Vagina (tissue), 2 donors: ENCODE results near the gene RPF1.

Source experiments
- POLR2A ChIP-seq, 2 donors: fragments of 450-650 bp; IDR thresholded peaks; one replicate each; pipeline ENCODE4 v1.6.1; 2017; ENCODE audit warnings: antibody characterized with exemption in 2 of 2, mild to moderate bottlenecking in 2 of 2, moderate library complexity in 2 of 2
- POLR2AphosphoS5 ChIP-seq, 2 donors: sonication (generic); formaldehyde crosslinking; IDR thresholded peaks; one replicate each; pipeline ENCODE4 v1.9.0; 2017; ENCODE audit warnings: antibody characterized with exemption in 2 of 2, mild to moderate bottlenecking in 2 of 2, low read depth in 1 of 2; ENCODE audit not compliant: insufficient read depth in 1 of 2
- TF ChIP-seq, protein P1 (sequence below), 3 experiments: fragments of 450-650 bp in 2 of 3; fragments of 200-600 bp in 1 of 3; sonication (generic) in 1 of 3; IDR thresholded peaks; one replicate each; pipeline ENCODE4 v1.5.1; 2017 to 2019; ENCODE audit warnings: antibody characterized with exemption in 3 of 3, mild to moderate bottlenecking in 2 of 3, moderate library complexity in 2 of 3

DNA sequence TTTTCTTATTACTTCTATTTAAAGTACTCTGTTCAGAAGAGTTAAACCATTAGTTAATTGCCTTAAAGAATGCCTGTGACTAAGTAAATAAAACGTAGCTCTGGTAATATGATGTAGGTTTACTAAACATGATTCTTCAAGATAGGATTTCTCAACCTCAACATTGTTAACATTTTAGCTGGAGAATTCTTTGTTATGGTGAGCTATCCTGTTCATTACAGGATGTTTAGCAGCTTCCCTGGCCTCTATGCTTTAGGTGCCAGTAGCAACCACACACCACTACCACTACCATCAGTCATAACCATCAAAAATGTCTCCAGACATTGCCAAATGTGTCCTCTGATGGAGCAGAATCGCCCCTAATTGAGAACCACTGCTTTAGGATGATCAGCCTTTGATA is 10.7 kb downstream of the RPF1 start:
- TF ChIP-seq, protein P1, sequence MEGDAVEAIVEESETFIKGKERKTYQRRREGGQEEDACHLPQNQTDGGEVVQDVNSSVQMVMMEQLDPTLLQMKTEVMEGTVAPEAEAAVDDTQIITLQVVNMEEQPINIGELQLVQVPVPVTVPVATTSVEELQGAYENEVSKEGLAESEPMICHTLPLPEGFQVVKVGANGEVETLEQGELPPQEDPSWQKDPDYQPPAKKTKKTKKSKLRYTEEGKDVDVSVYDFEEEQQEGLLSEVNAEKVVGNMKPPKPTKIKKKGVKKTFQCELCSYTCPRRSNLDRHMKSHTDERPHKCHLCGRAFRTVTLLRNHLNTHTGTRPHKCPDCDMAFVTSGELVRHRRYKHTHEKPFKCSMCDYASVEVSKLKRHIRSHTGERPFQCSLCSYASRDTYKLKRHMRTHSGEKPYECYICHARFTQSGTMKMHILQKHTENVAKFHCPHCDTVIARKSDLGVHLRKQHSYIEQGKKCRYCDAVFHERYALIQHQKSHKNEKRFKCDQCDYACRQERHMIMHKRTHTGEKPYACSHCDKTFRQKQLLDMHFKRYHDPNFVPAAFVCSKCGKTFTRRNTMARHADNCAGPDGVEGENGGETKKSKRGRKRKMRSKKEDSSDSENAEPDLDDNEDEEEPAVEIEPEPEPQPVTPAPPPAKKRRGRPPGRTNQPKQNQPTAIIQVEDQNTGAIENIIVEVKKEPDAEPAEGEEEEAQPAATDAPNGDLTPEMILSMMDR (IDR thresholded peaks at IDR 0.05) = no peak
- TF ChIP-seq POLR2AphosphoS5 (IDR thresholded peaks at IDR 0.05; ENCODE audit: insufficient read depth in 1 of 2, low read depth in 1 of 2) (no peak), POLR2A (IDR thresholded peaks at IDR 0.05) (no peak)
